SK-N-SH (cell line): ENCODE data around the gene DSEL. TPM values are rescaled to one million over a fixed set of nuclear protein-coding genes. Genes with fewer than 3 reads are reported as not detected.

Source experiments
- CTCF ChIA-PET: fragments of 300-600, 350-600 bp; formaldehyde crosslinking; extraction: SDS; loops from one replicate; lab custom pipeline; 2021; lab: Yijun Ruan, JAX
- POLR2A ChIA-PET: fragments of 350-600 bp; sonication (Branson Sonifier 250); formaldehyde crosslinking; extraction: SDS; loops from one replicate; lab custom pipeline; 2020; ENCODE audit warnings: antibody characterized with exemption, inconsistent platforms; lab: Yijun Ruan, JAX
- DNase-seq: peaks from one replicate; pipeline ENCODE4 v3.0.0; 2012
- H2AFZ ChIP-seq: fragments of 200-600 bp; sonication (generic); 2 replicates; pipeline ENCODE4 v1.8.1; 2016; ENCODE audit warnings: antibody characterized with exemption, mild to moderate bottlenecking, low read depth
- H3F3A ChIP-seq: fragments of 200-600 bp; sonication (generic); replicated peaks from 2 replicates; pipeline ENCODE3; 2016; ENCODE audit warnings: antibody characterized with exemption, mild to moderate bottlenecking; ENCODE audit not compliant: insufficient read depth
- H3K27ac ChIP-seq, 2 experiments: fragments of 200-500 bp in 1 of 2; fragments of 200-600 bp in 1 of 2; sonication (Bioruptor generic) in 1 of 2; sonication (generic), shearing (Covaris generic) in 1 of 2; 2 replicates each; pipeline versions ENCODE4 v1.5.1 to v1.6.1; 2014 to 2016; ENCODE audit warnings: low read depth in 2 of 2, inconsistent platforms in 1 of 2, low read length in 1 of 2, mild to moderate bottlenecking in 1 of 2, mixed read lengths in 1 of 2
- H3K27me3 ChIP-seq: fragments of 200-600 bp; sonication (generic), shearing (Covaris generic); 2 replicates; pipeline ENCODE4 v1.6.1; 2016; ENCODE audit warnings: mixed run types; ENCODE audit not compliant: insufficient read depth
- H3K36me3 ChIP-seq, 2 experiments: fragments of 200-500 bp in 1 of 2; fragments of 200-600 bp in 1 of 2; sonication (Bioruptor generic) in 1 of 2; sonication (generic) in 1 of 2; replicated peaks in 1 of 2; 2 replicates each; pipeline versions ENCODE3 to v1.5.1; 2014 to 2016; ENCODE audit warnings: low read length in 1 of 2, mild to moderate bottlenecking in 1 of 2; ENCODE audit not compliant: insufficient read depth in 2 of 2, control insufficient read depth in 1 of 2
- H3K4me1 ChIP-seq, 2 experiments: fragments of 200-500 bp in 1 of 2; fragments of 200-600 bp in 1 of 2; sonication (Bioruptor generic) in 1 of 2; sonication (generic), shearing (Covaris generic) in 1 of 2; 2 replicates each; pipeline versions ENCODE4 v1.5.1 to v1.6.1; 2014 to 2016; ENCODE audit warnings: low read depth in 1 of 2, low read length in 1 of 2, mixed run types in 1 of 2; ENCODE audit not compliant: insufficient read depth in 2 of 2, control insufficient read depth in 1 of 2
- H3K4me2 ChIP-seq: fragments of 200-600 bp; sonication (generic), shearing (Covaris generic); 2 replicates; pipeline ENCODE4 v1.6.1; 2017; ENCODE audit warnings: mixed run types
- H3K4me3 ChIP-seq, 2 experiments: fragments of 200-500 bp in 1 of 2; fragments of 200-600 bp in 1 of 2; sonication (Bioruptor generic) in 1 of 2; sonication (generic), shearing (Covaris generic) in 1 of 2; 2 replicates each; pipeline versions ENCODE4 v1.5.1 to v1.8.1; 2014 to 2016; ENCODE audit warnings: low read depth in 2 of 2, inconsistent platforms in 1 of 2, low read length in 1 of 2, mild to moderate bottlenecking in 1 of 2, mixed read lengths in 1 of 2, moderate library complexity in 1 of 2
- H3K79me2 ChIP-seq: fragments of 200-600 bp; sonication (generic); 2 replicates; pipeline ENCODE4 v1.8.1; 2017; ENCODE audit warnings: mild to moderate bottlenecking; ENCODE audit not compliant: insufficient read depth
- H3K9ac ChIP-seq: fragments of 200-600 bp; sonication (generic); 2 replicates; pipeline ENCODE4 v1.6.1; 2017; ENCODE audit warnings: mixed run types
- H3K9me2 ChIP-seq: fragments of 200-600 bp; sonication (generic); 2 replicates; pipeline ENCODE4 v1.6.1; 2017; ENCODE audit warnings: mixed run types
- H3K9me3 ChIP-seq: fragments of 200-600 bp; sonication (generic); 2 replicates; pipeline ENCODE4 v1.6.1; 2017; ENCODE audit warnings: mixed run types, mild to moderate bottlenecking, moderate library complexity
- H4K20me1 ChIP-seq: fragments of 200-600 bp; sonication (generic); 2 replicates; pipeline ENCODE4 v1.6.1; 2017; ENCODE audit warnings: mild to moderate bottlenecking, mixed run types; ENCODE audit not compliant: insufficient read depth
- ELF1 ChIP-seq: IDR thresholded peaks from 2 replicates; pipeline ENCODE4 v1.4.0; 2012
- EP300 ChIP-seq, 2 experiments: IDR thresholded peaks; 2 replicates each; pipeline versions ENCODE4 v1.4.0 to v1.6.1; 2012; ENCODE audit warnings: borderline replicate concordance in 1 of 2, low read depth in 1 of 2, low read length in 1 of 2
- EZH2phosphoT487 ChIP-seq: fragments of 200-600 bp; sonication (generic); IDR thresholded peaks from 2 replicates; pipeline ENCODE4 v1.6.1; 2017; ENCODE audit warnings: low read depth, mixed run types, mild to moderate bottlenecking, antibody characterized with exemption, moderate library complexity, borderline replicate concordance
- FOSL2 ChIP-seq: IDR thresholded peaks from 2 replicates; pipeline ENCODE4 v1.4.0; 2012; ENCODE audit warnings: low read depth, mild to moderate bottlenecking, moderate library complexity, borderline replicate concordance
- GABPA ChIP-seq: IDR thresholded peaks from 2 replicates; pipeline ENCODE4 v1.4.0; 2012; ENCODE audit warnings: low read depth, mild to moderate bottlenecking
- JUND ChIP-seq: IDR thresholded peaks from 2 replicates; pipeline ENCODE4 v1.4.0; 2012
- MXI1 ChIP-seq: IDR thresholded peaks from 2 replicates; pipeline ENCODE4 v1.6.1; 2012; ENCODE audit warnings: mild to moderate bottlenecking, low read depth, low read length, improper control_type of control experiment
- NFIC ChIP-seq: IDR thresholded peaks from 2 replicates; pipeline ENCODE4 v1.4.0; 2012; ENCODE audit warnings: borderline replicate concordance
- POLR2AphosphoS5 ChIP-seq: IDR thresholded peaks from 2 replicates; pipeline ENCODE4 v1.6.1; 2012; ENCODE audit warnings: low read depth, low read length
- RAD21 ChIP-seq: IDR thresholded peaks from 2 replicates; pipeline ENCODE4 v1.6.1; 2012; ENCODE audit warnings: mild to moderate bottlenecking, low read length
- RFX5 ChIP-seq: IDR thresholded peaks from 2 replicates; pipeline ENCODE4 v1.6.1; 2012; ENCODE audit warnings: mild to moderate bottlenecking, improper control_type of control experiment, low read length
- RXRA ChIP-seq: IDR thresholded peaks from 2 replicates; pipeline ENCODE4 v1.4.0; 2012; ENCODE audit warnings: low read depth, mild to moderate bottlenecking, borderline replicate concordance
- TAF1 ChIP-seq: IDR thresholded peaks from 2 replicates; pipeline ENCODE4 v1.6.1; 2012; ENCODE audit warnings: low read depth, mild to moderate bottlenecking, low read length, moderate library complexity, borderline replicate concordance
- TCF12 ChIP-seq: IDR thresholded peaks from 2 replicates; pipeline ENCODE4 v1.4.0; 2012
- TEAD4 ChIP-seq: IDR thresholded peaks from 2 replicates; pipeline ENCODE4 v1.4.0; 2012; ENCODE audit warnings: mild to moderate bottlenecking, borderline replicate concordance; ENCODE audit not compliant: insufficient read depth
- USF1 ChIP-seq: IDR thresholded peaks from 2 replicates; pipeline ENCODE4 v1.4.0; 2012; ENCODE audit warnings: low read depth, borderline replicate concordance
- WGBS: methylation state at CpG from one replicate; pipeline ENCODE4 v1.1.6; 2017; ENCODE audit warnings: low lambda C conversion rate; 5-methylcytosine and 5-hydroxymethylcytosine counted together
- polyA plus RNA-seq, 3 experiments: library from polyadenylated mRNA; depleted of rRNA; stranded (reverse); fragments of >200 nt; gene quantifications; 2 replicates each; pipeline ENCODE4 v1.2.3, GENCODE V29; 2012
- TF ChIP-seq, protein P1 (sequence below): IDR thresholded peaks from 2 replicates; pipeline ENCODE4 v1.4.0; 2012; ENCODE audit warnings: low read depth, borderline replicate concordance
- TF ChIP-seq, protein P2 (sequence below): IDR thresholded peaks from 2 replicates; pipeline ENCODE4 v1.4.0; 2012; ENCODE audit warnings: low read depth
- TF ChIP-seq, protein P3 (sequence below): fragments of 150-350 bp; IDR thresholded peaks from 2 replicates; pipeline ENCODE4 v1.6.1; 2017; ENCODE audit warnings: antibody characterized with exemption, low read length, low read depth, borderline replicate concordance
- TF ChIP-seq, protein P4 (sequence below): fragments of 150-350 bp; IDR thresholded peaks from 2 replicates; pipeline ENCODE4 v1.6.1; 2016; ENCODE audit warnings: mild to moderate bottlenecking, low read depth, low read length

The DSEL gene
- polyA plus RNA-seq (2012; rRNA removed): 3.3 and 4.6 TPM in 2 replicates
- polyA plus RNA-seq (2012; cell fraction: cytosol; rRNA removed): 5.2 and 5.3 TPM in 2 replicates
- polyA plus RNA-seq (2012; cell fraction: nucleus; rRNA removed): 2.2 and 4.7 TPM in 2 replicates

DNA sequence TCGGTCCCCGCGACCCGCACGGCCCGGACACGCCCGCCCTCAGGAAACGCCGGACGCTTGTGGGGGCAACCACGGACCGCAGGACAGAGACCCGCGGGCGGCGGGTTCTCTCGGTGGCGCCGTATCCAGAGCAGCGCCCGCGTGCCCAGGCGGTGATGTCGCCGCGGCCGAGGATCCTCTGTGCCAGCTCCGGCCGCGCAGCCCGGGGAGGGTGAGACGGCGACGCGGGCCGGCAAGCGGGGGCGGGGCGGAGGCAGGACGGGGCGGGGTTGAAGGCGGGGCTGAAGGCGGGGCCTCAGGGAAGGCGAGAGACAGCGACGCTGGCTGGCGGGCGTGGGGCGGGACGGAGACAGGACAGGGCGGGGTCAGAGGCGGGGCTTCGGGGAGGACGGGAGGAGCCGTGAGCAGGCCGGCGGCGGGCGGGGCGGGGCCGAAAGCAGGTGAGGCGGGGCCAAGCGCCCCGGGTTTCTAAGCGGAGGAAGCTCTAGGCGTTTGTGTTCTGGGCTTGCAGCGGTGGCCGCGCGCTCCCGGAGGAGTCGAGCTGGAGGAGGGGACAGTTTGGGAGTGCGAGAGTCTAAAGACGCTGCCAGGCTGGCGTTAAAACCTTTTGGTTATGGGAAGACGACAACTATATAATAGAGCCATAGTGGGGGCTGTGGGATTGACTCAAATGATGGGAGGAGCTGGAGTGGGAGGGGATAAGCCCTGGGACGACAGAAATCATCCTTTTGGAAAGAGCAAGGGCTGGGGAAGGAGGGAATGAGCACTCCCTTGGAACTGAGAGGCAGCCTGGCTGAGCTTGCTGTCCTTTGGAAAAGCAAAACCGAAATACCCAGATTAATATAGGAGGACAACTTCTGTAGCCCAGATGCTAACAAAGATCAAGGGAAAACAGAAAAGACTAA is at the start of gene DSEL:
TSS of gene DSEL (minus strand) at position 182 of the 905 bp plus-strand sequence. CDS start 2,112 bp downstream, outside the sequence.
- Histone ChIP-seq H3K27me3 (no peaks in the 10 kb centered on the region), H3K4me3 (peak within 1 kb of the TSS; percentile 84 to 95), H3K9ac (peak within 1 kb of the TSS; percentile 87), H3K27ac (peak within 1 kb of the TSS; percentile 72 to 81), H3K9me3 (no peaks in the 10 kb centered on the region), H4K20me1 (peaks cover 24% of the 10 kb centered on the region; the same call in 1 of the 2 replicates), H3K9me2 (no peaks in the 10 kb centered on the region), H3K79me2 (peaks cover 46% of the 10 kb centered on the region), H3K36me3 (peaks cover 0 to 20% of the 10 kb centered on the region in 2 experiments), H3K4me1 (peaks cover 12 to 14% of the 10 kb centered on the region in 2 experiments; a peak in 3 of 4 replicates), H3K4me2 (peak within 1 kb of the TSS; percentile 75), H2AFZ (peak within 1 kb of the TSS; percentile 85), H3F3A (peaks cover 6% of the 10 kb centered on the region)
- CTCF ChIA-PET: interaction anchor here (0.6 to 4.3 kb wide), 23 partner anchors 8 to 1145 kb away, joined by 3 to 51 read pairs (median 4); no protein-coding TSS in a partner anchor
- DNase-seq: peak; percentile 97
- TF ChIP-seq RAD21: 0 out of 2 replicates have a peak, but pooled peaks have one; percentile 8
- no peak for TF ChIP-seq FOSL2
- 0 out of 2 replicates have a peak, but pooled peaks have one; percentile 50 for TF ChIP-seq RFX5
- peak; percentile 31; the same call in 1 of the 2 replicates for TF ChIP-seq MXI1
- peak; percentile 40 for TF ChIP-seq POLR2AphosphoS5
- TF ChIP-seq TCF12: no peak
- POLR2A ChIA-PET: interaction anchor here (1.3 kb wide), 1 partner anchor 11 kb away, joined by 10 read pairs; no protein-coding TSS in a partner anchor
- 1% methylated on average over 27 of the region's 79 CpGs for WGBS

GRCh38 chr18:67553437-67553836 is 36.9 kb upstream of the DSEL start:
- Histone ChIP-seq H3K27me3 (no peaks in the 10 kb centered on the region), H3K9me3 (no peaks in the 10 kb centered on the region), H2AFZ (no peak overlapping the region), H3K27ac (no peak overlapping the region), H3K4me2 (no peak overlapping the region), H3K9ac (no peak overlapping the region)
- DNase-seq: no peak
- TF ChIP-seq, protein P1, sequence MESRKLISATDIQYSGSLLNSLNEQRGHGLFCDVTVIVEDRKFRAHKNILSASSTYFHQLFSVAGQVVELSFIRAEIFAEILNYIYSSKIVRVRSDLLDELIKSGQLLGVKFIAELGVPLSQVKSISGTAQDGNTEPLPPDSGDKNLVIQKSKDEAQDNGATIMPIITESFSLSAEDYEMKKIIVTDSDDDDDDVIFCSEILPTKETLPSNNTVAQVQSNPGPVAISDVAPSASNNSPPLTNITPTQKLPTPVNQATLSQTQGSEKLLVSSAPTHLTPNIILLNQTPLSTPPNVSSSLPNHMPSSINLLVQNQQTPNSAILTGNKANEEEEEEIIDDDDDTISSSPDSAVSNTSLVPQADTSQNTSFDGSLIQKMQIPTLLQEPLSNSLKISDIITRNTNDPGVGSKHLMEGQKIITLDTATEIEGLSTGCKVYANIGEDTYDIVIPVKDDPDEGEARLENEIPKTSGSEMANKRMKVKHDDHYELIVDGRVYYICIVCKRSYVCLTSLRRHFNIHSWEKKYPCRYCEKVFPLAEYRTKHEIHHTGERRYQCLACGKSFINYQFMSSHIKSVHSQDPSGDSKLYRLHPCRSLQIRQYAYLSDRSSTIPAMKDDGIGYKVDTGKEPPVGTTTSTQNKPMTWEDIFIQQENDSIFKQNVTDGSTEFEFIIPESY: no peak
- TF ChIP-seq TEAD4 (no peak), NFIC (no peak), JUND (no peak), RXRA (no peak), RAD21 (no peak), EZH2phosphoT487 (no peak), EP300 (IDR thresholded peaks at IDR 0.05; ENCODE audit: borderline replicate concordance in 1 of 2, low read depth in 1 of 2, low read length in 1 of 2) (no peak), TAF1 (no peak), POLR2AphosphoS5 (no peak), GABPA (no peak), FOSL2 (no peak), ELF1 (no peak), USF1 (no peak)
- TF ChIP-seq, protein P2, sequence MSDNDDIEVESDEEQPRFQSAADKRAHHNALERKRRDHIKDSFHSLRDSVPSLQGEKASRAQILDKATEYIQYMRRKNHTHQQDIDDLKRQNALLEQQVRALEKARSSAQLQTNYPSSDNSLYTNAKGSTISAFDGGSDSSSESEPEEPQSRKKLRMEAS: no peak
- TF ChIP-seq, protein P3, sequence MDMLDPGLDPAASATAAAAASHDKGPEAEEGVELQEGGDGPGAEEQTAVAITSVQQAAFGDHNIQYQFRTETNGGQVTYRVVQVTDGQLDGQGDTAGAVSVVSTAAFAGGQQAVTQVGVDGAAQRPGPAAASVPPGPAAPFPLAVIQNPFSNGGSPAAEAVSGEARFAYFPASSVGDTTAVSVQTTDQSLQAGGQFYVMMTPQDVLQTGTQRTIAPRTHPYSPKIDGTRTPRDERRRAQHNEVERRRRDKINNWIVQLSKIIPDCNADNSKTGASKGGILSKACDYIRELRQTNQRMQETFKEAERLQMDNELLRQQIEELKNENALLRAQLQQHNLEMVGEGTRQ: no peak
- TF ChIP-seq, protein P4, sequence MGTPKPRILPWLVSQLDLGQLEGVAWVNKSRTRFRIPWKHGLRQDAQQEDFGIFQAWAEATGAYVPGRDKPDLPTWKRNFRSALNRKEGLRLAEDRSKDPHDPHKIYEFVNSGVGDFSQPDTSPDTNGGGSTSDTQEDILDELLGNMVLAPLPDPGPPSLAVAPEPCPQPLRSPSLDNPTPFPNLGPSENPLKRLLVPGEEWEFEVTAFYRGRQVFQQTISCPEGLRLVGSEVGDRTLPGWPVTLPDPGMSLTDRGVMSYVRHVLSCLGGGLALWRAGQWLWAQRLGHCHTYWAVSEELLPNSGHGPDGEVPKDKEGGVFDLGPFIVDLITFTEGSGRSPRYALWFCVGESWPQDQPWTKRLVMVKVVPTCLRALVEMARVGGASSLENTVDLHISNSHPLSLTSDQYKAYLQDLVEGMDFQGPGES: no peak
- TF ChIP-seq, all 33 proteins: peak for 0
- H3K4me1 ChIP-seq: no peaks in the 10 kb centered on the region; a peak in 1 of 4 replicates
- no peaks in the 10 kb centered on the region for H3F3A ChIP-seq
- no peaks in the 10 kb centered on the region for H3K9me2 ChIP-seq
- H3K36me3 ChIP-seq: no peaks in the 10 kb centered on the region
- ChIA-PET POLR2A (no interaction called here), CTCF (no interaction called here)
- no peaks in the 10 kb centered on the region for H4K20me1 ChIP-seq
- H3K4me3 ChIP-seq: no peak overlapping the region
- no peaks in the 10 kb centered on the region for H3K79me2 ChIP-seq
- WGBS: 44% methylated on average over 2 of the region's 2 CpGs
